Activated CD8-positive, alpha-beta T cell treated with anti-CD3 and anti-CD28 coated beads for 36 hours (primary cell): ENCODE results near the gene PLGRKT. TPM values are rescaled to one million over a fixed set of nuclear protein-coding genes. Genes with fewer than 3 reads are reported as not detected.
A peak's percentile ranks its signal among the peaks of the same experiment; 100 is the strongest.

Source experiments
- ATAC-seq: fragments of 200-7000 bp; cut with Tn5 transposase; one replicate; pipeline ENCODE4 v1.10.0; 2021; ENCODE audit warnings: mild to moderate bottlenecking, moderate library complexity
- CTCF ChIA-PET: fragments of 350-600 bp; sonication (Branson Sonifier 250); formaldehyde crosslinking; loops from one replicate; lab custom pipeline; 2021; ENCODE audit warnings: antibody characterized with exemption; lab: Charles Lee
- POLR2A ChIA-PET: fragments of 350-600 bp; sonication (Branson Sonifier 250); formaldehyde crosslinking; loops from one replicate; lab custom pipeline; 2021; ENCODE audit warnings: antibody characterized with exemption; lab: Charles Lee
- DNase-seq: peaks from one replicate; pipeline ENCODE4 v3.0.0-alpha.2; 2020
- H3K27ac Mint-ChIP-seq: one replicate; pipeline ENCODE4 v1.8.0; 2021; ENCODE audit warnings: mild to moderate bottlenecking, mixed read lengths
- H3K27me3 Mint-ChIP-seq: one replicate; pipeline ENCODE4 v1.8.0; 2021; ENCODE audit warnings: mixed read lengths
- H3K36me3 Mint-ChIP-seq: one replicate; pipeline ENCODE4 v1.8.0; 2021; ENCODE audit warnings: low read depth, mixed read lengths
- H3K4me1 Mint-ChIP-seq: one replicate; pipeline ENCODE4 v1.8.0; 2021; ENCODE audit warnings: low read depth, mixed read lengths
- H3K4me3 Mint-ChIP-seq: one replicate; pipeline ENCODE4 v1.8.0; 2021; ENCODE audit warnings: mild to moderate bottlenecking, moderate library complexity, mixed read lengths
- H3K9me3 Mint-ChIP-seq: one replicate; pipeline ENCODE4 v1.8.0; 2021; ENCODE audit warnings: mixed read lengths
- CTCF ChIP-seq: fragments of 200-600 bp; IDR thresholded peaks from one replicate; pipeline ENCODE4 v1.8.0; 2022; ENCODE audit warnings: antibody characterized with exemption, mild to moderate bottlenecking
- intact Hi-C: fragments of 100-400 bp; cut with micrococcal nuclease; formaldehyde crosslinking; loops from one replicate; pipeline ENCODE4 v1.10.0; 2022
- total RNA-seq, 2 experiments: library from RNA; stranded (reverse); gene quantifications; one replicate each; pipeline ENCODE4 v1.2.3, GENCODE V29; 2021

The PLGRKT gene
- total RNA-seq, 2 experiments from 2014 or later = 26.6 to 28.5 TPM

- no peak for DNase-seq
- Mint-ChIP-seq H3K4me1 (no peaks in the 10 kb centered on the region), H3K4me3 (no peak overlapping the region), H3K9me3 (no peaks in the 10 kb centered on the region), H3K27ac (no peak overlapping the region), H3K27me3 (no peaks in the 10 kb centered on the region), H3K36me3 (peaks cover 4% of the 10 kb centered on the region)
- TF ChIP-seq CTCF = no peak
- no peak for ATAC-seq
- ChIA-PET CTCF (interaction anchor here (1.0 to 4.6 kb wide), 6 partner anchors 106 to 241 kb away, joined by 3 to 41 read pairs (median 3); partner anchors contain the start of gene INSL6), POLR2A (no interaction called here)
- intact Hi-C loops = no loop called here
These were observed 10.7 kb downstream of the PLGRKT start for GRCh38 chr9:5427005-5427404.

- ATAC-seq (peak; percentile 73), DNase-seq (no peak)
- intact Hi-C loops = loop anchor here (1.0 kb wide), 1 partner anchor 239 kb away; no protein-coding TSS in a partner anchor
- Mint-ChIP-seq H3K36me3 (no peaks in the 10 kb centered on the region), H3K9me3 (no peaks in the 10 kb centered on the region), H3K27me3 (no peaks in the 10 kb centered on the region), H3K27ac (no peak overlapping the region), H3K4me1 (peaks cover 9% of the 10 kb centered on the region), H3K4me3 (no peak overlapping the region)
- POLR2A ChIA-PET = interaction anchor here (0.5 kb wide), 1 partner anchor 44 kb away, joined by 3 read pairs; no protein-coding TSS in a partner anchor
- CTCF ChIA-PET = interaction anchor here (0.6 to 4.6 kb wide), 26 partner anchors 9 to 669 kb away, joined by 3 to 41 read pairs (median 3); partner anchors contain the start of genes INSL6 and PLGRKT
- peak; percentile 80 for TF ChIP-seq CTCF
These were observed 12.6 kb downstream of the PLGRKT start for GRCh38 chr9:5425006-5425628.

- TF ChIP-seq CTCF = no peak
- ATAC-seq = no peak
- POLR2A ChIA-PET = interaction anchor here (0.5 to 0.7 kb wide), 2 partner anchors 270 to 668 kb away, joined by 3 read pairs; no protein-coding TSS in a partner anchor
- no peaks in the 10 kb centered on the region for H3K27me3 Mint-ChIP-seq
- CTCF ChIA-PET = interaction anchor here (1.1 to 1.6 kb wide), 2 partner anchors 168 to 236 kb away, joined by 3 to 7 read pairs; no protein-coding TSS in a partner anchor
- no peak overlapping the region for H3K27ac Mint-ChIP-seq
- DNase-seq = no peak
- intact Hi-C loops = no loop called here
- no peaks in the 10 kb centered on the region for H3K9me3 Mint-ChIP-seq
- H3K36me3 Mint-ChIP-seq = peaks cover 9% of the 10 kb centered on the region
- no peak overlapping the region for H3K4me3 Mint-ChIP-seq
- H3K4me1 Mint-ChIP-seq = peaks cover 9% of the 10 kb centered on the region
These were observed 15.4 kb downstream of the PLGRKT start for GRCh38 chr9:5422276-5422675.

- POLR2A ChIA-PET = no interaction called here
- ATAC-seq = no peak
- CTCF ChIA-PET = interaction anchor here (1.6 kb wide), 1 partner anchor 235 kb away, joined by 7 read pairs; no protein-coding TSS in a partner anchor
- Mint-ChIP-seq H3K27ac (no peak overlapping the region), H3K36me3 (peaks cover 10% of the 10 kb centered on the region), H3K9me3 (no peaks in the 10 kb centered on the region), H3K27me3 (no peaks in the 10 kb centered on the region), H3K4me1 (peaks cover 13% of the 10 kb centered on the region), H3K4me3 (no peak overlapping the region)
- DNase-seq = no peak
- intact Hi-C loops = no loop called here
- TF ChIP-seq CTCF = no peak
These were observed 16.6 kb downstream of the PLGRKT start for GRCh38 chr9:5421163-5421562.

- ChIA-PET POLR2A (no interaction called here), CTCF (no interaction called here)
- TF ChIP-seq CTCF = no peak
- H3K9me3 Mint-ChIP-seq = no peaks in the 10 kb centered on the region
- ATAC-seq (no peak), DNase-seq (no peak)
- intact Hi-C loops = no loop called here
- H3K36me3 Mint-ChIP-seq = peaks cover 10% of the 10 kb centered on the region
- H3K4me1 Mint-ChIP-seq = peaks cover 13% of the 10 kb centered on the region
- H3K27ac Mint-ChIP-seq = no peak overlapping the region
- no peak overlapping the region for H3K4me3 Mint-ChIP-seq
- H3K27me3 Mint-ChIP-seq = no peaks in the 10 kb centered on the region
These were observed 17.7 kb downstream of the PLGRKT start for GRCh38 chr9:5419987-5420386.
